HG03354 (cell line): Measurements from ENCODE around the gene GRM1.

ENCODE experiments used
- ATAC-seq: cut with Tn5 transposase; IDR thresholded peaks from one replicate; pipeline ENCODE4 v1.9.1; 2021; ENCODE audit warnings: mild to moderate bottlenecking; ENCODE audit not compliant: unreplicated experiment, poor library complexity, severe bottlenecking

The GRM1 gene

DNA sequence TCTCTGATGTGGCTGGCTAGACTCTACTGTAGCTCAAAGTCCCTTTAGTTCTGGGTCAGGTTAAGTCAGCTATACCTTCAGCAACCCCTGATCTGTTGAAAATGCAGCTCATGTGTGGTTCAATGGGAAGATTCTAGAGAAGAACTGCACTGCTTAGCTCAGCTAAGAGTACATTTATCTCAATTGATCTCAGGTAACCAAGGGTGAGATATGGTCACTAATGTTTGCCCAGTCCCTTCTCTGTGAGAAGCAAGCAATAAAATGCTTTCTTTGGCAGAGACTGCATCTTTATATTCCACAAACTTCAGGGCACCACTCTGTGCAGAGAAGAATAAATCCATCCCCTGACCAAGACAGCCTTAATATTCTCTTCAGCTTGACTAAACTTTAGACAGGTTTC is 274.1 kb downstream of the GRM1 start:
- no peak for ATAC-seq

DNA sequence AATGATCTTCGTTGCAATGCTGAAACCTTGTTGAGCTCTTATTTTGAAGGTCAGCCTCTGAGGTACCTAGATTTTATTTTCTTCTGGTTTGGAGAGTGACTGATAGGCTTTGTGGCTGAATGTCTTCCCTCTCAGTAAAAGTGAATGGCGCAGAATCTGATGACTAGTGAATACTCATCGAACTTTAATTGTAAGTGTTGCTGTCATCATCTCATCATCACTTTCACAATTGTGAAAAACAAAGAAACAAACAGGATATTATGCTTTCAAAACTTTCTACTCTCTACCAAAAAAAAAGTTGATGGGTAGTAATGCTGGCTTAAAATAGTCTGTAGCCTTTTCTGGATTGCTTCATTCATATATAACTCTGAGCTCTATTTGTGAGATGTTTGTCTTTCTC is 275.3 kb downstream of the GRM1 start:
- ATAC-seq, result no peak

DNA sequence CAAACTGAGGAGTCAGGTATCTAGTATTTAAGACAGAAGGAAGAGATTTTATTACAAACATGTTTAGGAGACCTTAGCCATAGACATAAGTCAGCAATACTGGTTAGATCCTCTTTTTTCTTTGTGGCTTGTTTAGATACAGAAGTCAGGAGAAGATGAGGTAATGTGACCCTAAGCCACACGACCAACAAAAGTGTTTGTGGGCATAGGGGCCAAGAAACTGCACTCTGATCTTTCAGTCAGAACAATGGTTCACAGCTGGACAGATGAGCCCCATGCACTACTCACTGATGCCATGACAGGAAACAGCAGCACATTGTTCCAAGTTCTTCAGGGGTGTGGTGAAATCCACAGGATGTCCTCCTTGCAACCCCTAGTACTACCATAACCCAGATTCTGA is 276.2 kb downstream of the GRM1 start:
- no peak for ATAC-seq

DNA sequence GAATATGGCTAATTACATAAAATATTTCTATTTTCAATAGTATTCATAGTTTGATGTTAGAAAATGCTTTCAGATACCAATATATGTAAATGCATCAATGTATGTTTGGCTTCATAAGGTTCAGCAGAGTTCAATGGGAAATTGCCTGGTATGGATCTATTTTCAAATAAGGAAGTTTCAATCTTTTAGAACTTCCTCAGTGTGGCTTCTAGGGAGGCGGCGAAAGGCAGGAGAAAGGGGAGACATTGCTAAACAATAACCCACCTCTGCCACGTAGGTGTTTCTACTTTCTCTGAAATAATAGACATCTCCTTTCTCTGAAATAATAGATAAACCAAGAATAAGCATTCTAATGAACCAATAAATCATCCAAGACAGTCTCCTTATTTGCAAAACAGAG is 277.1 kb downstream of the GRM1 start:
- ATAC-seq, result no peak

DNA sequence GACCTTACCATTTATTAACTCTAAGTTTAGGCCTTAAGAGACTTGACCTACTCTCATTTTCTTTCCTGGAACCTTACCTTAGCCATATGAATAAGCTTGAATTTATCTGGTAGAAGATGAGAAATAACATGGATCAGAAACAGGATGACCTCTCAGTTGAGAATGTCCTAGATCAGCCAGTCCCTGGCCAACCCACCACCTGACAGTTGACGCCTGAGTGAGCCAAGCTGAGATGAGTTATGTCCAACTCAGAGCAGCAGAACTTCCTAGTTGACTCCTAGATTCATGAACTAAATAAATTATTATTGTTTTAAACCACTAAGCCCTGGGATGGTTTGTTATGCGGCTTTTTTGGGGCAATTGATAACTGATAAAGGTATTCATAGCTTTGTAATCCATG is 281.8 kb downstream of the GRM1 start:
- no peak for ATAC-seq

DNA sequence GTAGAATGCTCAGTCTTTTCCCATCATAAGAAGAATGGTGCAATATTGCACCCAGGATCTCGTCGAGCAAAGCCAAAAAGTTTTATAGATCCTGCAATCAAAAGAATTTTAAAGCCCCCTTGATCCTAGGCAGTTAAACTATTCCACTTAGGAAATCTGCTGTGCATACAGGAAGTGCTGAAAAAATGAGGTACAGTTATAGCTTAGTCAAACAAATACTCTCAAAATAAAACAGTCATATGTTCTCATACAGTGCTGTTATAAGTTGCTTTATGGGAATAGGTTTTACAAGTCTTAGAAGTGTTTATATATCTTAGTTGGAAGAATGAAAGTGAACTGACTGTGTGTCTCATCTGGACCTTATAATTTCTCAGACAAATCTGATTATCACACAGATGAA is 282.2 kb downstream of the GRM1 start:
- ATAC-seq, result no peak

DNA sequence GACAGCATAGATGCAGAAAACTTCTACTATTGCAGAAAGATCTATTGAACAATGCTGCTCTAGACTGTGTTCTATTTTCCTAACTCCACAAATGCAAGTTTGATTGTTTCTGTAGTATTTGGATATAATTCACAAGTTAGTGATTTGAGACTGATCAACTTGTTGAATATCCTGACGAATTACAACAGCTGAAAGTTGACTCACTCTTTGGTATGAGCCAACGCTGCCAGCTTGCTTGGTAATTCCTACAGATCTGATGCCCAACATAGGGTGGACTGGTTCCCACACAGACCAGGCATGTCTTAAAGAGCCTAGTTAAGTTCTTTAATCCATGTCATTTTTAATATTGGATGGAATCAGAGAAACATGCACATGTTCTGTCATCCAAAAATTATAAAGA is 283.7 kb downstream of the GRM1 start:
- no peak for ATAC-seq

DNA sequence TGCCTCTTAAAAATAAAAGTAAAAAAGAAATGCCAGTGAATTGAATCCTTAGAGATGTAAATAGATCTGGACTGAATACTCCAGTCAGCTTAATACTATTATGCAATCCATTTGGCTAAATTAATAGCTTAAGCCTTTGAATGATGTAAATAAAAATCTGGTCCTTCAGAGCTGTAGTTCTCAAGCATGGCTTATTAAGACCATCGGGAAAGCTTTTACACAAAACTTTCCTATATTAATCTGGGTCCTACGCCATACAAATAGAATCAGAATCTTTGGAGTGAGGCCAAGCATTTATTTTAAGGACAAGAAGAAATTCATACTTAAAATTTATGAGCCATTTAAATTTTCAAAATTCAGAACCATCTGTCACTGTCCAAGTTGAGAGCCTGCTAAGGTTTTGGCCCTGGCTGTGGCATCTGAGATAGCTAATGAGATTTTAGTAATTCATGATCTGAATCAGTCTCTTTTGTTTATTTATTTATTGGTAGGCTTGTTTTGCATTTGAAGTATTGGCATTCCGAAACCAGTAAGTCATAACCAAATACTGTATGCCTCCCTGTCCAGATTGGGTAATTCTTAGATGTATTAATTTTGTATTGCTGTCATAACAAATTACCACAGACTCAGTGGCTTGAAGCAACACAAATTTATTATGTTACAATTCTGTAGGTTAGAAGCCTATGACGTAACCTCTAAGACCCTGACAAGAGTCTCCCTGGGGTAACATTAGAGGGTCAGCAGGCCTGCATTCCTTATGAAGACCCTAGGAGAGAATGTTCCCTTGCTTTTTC is 286.7 kb downstream of the GRM1 start:
- no peak for ATAC-seq

DNA sequence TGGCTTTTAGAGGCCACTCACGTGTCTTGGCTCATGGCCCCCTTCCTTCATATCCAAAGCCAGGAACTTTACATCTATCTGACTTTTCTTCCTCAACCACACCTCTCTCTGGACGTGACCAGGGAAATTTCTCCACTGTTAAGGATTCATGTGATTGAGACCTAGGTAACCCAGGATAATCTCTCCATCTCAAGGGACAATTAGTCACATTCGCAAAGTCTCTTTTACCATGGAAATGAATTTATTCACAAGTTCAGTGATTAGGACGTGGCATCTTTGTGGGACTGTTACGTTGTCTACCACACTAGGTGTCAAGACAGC is 287.3 kb downstream of the GRM1 start:
- ATAC-seq, result no peak

DNA sequence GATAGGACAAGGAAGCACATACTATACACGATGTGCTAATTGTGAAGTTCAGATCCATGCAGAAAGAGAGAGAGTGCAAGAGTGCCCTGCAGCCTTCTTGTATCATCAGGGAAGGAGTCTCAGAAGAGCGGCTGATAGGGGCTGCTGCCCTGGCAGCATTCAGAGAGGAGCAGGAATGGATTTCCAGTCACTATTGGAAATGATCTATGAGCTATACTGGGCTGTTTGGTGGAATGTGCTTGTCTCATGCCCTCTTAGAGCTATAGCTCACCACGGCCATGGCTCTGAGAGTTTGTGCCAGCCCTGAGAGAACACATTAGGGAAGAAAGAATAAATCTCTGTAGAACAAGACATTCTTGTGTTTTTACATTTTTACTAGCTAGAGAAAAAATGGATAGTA is 302.2 kb downstream of the GRM1 start:
- no peak for ATAC-seq

DNA sequence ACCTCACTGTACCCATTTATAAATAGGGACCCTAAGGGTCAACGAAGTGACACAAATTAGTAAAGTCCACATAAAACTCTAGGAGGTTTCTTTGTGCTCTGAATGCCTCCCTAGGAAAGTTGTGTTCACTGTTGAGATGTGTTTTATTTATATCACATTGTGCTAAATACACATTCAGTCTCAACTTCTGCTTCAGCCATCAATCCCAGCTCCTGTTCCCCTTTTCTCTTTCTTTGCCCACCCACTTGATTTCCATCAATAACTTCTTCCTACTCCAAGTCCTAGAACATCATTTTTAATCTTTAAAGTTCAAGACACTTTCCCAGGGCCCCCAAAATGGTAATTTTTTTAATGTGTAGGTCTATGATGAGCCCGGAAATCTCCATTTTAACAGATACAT is 306.5 kb downstream of the GRM1 start:
- no peak for ATAC-seq

DNA sequence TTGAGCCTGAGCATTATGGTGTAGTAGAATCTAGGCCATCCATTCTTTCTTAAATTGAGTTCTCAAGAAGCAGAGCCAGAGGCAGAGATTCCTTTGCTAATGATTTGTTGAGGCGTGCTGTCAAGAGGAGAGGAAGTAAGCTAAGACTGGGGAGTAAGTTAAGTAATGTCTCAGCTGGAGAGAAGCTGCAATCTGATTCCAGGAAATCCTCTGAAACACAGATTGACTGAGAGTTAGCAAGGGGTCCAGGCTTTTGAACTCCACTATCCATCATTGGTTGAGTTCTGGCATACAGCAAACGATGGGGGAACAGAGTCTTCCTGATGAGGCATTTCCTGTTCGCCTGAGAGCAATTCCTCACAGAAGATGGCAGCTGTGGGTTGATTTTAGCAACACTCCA is 307.3 kb downstream of the GRM1 start:
- ATAC-seq, result no peak

DNA sequence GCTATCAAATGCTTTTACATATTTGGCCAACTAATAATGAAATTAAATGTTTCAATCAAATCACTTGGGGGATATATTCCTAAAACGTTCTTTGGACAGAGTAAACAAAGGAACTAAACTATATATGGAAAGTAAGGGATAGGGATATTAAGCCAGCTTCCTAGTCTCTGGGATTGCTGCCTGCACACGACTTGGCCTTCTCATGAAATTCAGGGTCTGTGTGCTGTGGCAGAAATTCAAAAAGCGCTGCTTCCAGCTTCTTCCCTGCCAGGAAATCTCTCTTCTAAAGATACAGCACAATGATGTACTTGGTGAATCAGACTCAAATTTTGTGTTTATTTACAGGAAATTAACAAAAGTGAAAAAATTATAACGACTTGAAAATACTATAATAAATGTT is 308.5 kb downstream of the GRM1 start:
- no peak for ATAC-seq

DNA sequence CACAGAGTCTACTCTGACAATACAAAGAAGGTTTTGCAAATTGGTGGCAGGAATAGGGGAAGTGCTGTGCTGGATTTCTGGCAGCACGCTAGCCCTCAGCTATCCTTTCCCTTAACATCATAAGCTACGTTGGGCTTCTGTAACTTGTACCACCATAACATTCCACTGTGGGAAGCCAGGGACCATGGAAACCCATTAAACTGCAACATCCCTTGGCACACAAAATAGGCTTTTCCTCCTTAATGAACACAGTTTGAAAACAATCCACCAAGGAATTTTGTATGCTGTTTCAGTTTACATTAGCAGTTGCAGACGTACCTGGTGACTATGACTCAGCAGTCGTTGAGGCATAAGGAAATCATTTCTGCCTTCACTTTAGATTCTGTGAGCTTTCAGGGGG is 310.9 kb downstream of the GRM1 start:
- ATAC-seq, result no peak

DNA sequence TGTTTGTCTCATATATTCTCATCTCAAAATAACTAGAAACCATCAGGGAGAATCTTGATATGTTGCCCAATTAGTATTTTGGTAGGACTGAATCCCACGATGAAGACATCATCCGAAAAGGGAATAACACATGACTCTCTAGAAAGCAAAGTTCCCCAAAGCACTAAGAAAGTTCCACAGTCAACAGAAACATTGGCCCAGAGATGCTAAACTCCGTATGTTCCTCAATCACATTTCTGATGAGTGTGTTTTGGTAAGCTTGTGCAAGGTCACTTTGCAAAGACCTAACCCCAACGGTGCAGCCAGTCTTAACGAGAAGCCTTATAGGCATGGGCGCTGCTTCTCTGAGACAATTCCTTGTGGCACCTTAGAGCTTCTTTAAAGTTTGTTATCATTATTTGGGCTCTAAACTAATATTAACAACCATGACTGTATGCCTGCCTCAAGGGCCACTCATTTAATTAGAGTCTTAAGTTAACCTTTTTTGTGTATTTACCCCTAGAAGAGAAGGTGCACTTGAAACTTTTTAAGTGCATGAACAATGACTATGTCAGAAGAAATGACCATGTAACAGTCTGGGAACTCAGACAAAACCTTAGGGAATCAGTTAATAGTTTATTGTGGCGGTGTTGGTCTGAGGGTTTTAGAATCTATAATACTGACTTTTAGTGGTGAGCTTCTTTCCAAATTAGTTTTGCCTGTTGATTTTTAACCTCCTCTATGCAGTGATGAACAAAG is 312.8 kb downstream of the GRM1 start:
- no peak for ATAC-seq

DNA sequence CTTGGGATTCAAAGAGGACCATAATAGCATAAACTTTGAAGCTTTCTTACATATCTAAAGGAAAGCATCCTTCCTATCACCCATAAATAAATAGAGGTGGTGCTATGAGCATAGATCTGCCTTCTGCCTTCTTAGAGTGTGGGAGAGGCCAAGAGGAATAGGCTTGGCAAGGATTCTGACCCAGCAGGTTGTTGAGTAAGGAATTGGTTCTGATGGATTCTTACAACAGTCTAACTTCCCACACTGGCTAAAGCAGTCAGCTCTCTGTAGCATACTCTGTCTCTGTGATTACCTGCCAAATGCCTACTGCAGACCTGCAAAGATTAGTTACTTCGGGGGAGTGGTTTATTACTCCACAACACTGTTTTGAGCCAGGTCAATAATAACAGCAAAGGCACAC is 316.7 kb downstream of the GRM1 start:
- ATAC-seq, result no peak

DNA sequence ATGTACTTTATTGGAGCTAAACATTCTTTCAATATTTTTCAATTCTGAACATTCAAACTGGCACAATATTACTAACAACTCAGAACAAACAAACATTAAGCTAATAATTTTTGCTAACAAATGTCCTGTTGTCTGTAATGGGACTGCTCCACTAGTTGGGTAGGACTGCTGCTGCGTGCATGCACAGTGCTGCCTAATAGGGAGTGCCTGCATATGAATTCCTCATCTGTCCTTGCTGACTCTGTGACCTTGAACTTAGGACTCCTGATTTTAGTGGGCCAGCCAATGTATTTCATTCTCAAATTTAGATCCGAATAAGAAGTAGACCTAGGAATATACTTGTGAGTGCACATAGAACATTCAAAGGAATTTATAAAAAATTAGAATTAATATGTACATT is 318.2 kb downstream of the GRM1 start:
- ATAC-seq, result no peak

DNA sequence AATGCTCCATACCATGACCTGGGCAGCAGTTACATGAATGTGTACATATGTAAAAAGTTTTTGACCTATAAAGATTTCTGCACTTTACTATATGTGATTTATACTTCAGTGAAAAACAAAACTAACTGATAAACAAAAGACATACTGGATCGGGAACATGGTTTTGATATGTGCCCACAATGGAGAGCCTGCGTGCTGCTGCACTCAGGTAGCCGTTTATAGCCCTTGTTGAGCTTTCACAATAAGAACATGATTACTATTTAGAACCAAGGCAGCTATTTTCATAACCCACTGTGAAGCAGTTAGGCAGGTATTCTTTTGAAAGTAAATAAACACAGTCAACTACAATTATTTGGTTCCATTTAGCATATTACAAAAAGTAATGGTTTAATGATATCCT is 318.8 kb downstream of the GRM1 start:
- ATAC-seq, result no peak

DNA sequence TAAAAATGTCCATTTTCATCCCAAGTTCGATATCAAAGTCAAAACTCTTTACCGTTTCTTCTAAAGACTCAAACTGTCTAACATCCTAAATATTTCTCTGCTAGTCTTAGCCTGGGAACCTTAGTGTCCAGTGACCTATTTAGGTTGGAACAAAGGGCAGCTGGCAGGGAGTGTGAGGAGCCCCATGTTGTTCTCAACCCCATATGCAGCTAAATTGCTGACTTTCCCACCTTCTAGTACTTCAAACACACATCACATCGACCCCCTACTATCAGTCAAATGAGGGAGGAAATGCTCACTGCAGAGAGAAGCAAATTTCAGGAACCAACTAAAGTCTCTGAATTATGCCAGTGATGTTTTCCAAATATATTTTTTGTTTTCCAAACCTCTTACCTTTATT is 322.2 kb downstream of the GRM1 start:
- ATAC-seq, result no peak

DNA sequence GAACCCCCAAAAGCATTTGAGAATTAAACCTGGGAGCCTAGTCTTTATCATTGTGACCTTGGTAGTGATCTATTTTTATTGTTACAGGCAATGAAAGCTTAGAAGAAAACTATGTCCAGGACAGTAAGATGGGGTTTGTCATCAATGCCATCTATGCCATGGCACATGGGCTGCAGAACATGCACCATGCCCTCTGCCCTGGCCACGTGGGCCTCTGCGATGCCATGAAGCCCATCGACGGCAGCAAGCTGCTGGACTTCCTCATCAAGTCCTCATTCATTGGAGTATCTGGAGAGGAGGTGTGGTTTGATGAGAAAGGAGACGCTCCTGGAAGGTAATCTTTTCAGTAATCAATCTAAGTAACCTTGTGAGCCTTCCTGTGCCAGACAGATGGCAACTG is 323.3 kb downstream of the GRM1 start:
- no peak for ATAC-seq

DNA sequence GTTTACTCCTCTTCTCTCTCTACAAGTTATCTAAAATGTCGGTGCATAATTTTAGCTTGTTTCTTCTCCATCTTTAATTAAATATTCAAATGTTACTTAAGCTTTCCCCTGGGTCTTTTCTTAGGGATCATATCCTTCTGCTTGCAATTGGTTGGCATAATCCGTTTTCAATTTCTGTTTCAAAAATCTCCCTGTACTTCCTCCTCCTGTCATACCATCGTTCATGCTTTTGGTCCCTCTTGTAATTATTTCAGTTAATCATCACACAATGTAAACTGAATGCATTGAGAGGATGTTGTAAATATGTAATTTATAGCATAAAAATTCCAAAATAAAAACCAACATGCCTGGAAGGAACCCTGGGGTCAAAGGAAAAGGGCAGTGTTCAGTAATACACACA is 325.6 kb downstream of the GRM1 start:
- ATAC-seq, result no peak
